ENCODE measurements around the gene PRKAR1B. TPM values are rescaled to one million over a fixed set of nuclear protein-coding genes. Genes with fewer than 3 reads are reported as not detected.

The PRKAR1B gene
- total and polyA plus RNA-seq, 5 donors, result 20.7 to 38.3 (median 23.8) TPM

DNA sequence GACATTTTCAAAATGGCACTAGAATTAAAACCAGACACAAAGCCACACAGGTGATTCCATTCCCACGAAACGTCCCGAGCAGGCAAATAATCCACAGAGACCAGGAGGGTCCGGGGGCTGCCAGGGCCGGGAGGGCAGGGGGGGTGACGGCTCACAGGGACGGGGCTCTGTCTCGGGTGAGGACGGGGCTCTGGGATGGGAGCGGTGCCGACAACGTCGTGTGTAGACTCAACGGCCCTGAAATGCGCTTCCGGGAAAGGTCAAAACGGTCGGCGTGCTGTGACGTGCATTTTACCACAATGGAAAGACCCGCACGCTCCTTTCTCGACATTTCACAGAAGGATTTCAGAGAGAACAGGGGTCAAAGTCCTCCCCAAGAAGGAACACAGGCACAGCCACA, 144.2 kb downstream of the PRKAR1B start:
- no peaks in the 10 kb centered on the region for H3K4me1 ChIP-seq (ENCODE audit: control insufficient read depth, insufficient read depth, low read length)
- no peaks in the 10 kb centered on the region for H3K27me3 ChIP-seq (ENCODE audit: control insufficient read depth, insufficient read depth)
- H3K9me3 ChIP-seq (ENCODE audit: control insufficient read depth, low read length), result no peaks in the 10 kb centered on the region
- 96% methylated on average over 23 of the region's 23 CpGs for WGBS
- ATAC-seq (no peak), DNase-seq (peak in 2 of 3 donors; percentile 13 to 53)
- H3K27ac ChIP-seq (ENCODE audit: low read length), result no peak overlapping the region
- H3K4me3 ChIP-seq (ENCODE audit: low read length), result no peak overlapping the region
- intact Hi-C loops (cut with DNase I), result no loop called here

DNA sequence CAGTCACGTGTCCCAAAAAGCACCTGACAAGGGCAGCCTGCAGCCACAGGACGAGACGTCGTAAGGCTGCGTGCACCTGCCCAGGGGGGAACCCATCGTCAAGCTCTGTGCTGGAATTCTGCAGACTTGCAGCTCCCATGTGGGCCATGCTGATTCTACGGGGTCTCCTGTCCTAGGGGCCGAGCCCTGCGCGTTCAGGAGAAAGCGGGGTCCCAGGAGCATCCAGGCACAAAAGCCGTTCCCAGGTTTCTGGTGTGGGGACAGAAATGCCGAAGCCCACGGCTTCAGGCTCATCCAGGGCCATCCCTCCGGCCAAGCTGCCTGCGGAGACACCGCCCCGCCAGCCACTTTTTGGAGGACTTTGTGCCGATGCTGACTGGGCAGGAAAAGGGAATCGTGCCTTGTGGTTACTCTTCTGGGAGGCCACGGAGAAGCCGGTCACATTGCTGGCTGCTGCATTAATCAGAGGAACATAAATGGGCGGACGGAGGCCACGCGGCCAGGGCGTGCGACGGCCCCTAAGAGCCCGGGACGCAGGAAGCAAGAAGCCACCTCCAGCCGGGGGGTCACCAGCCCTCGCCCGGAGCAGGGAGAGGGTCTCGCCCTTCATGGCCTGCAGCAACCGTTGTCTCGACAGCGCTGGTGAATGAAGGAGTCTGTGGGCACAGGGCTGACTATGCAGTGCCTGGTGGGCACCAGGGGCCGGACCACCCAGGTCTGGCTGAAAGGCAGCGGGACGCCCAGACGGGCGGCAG, 144.8 kb downstream of the PRKAR1B start:
- Histone ChIP-seq H3K27ac (ENCODE audit: low read length) (no peak overlapping the region), H3K4me3 (ENCODE audit: low read length) (no peak overlapping the region), H3K27me3 (ENCODE audit: control insufficient read depth, insufficient read depth) (no peaks in the 10 kb centered on the region), H3K9me3 (ENCODE audit: control insufficient read depth, low read length) (no peaks in the 10 kb centered on the region), H3K4me1 (ENCODE audit: control insufficient read depth, insufficient read depth, low read length) (no peaks in the 10 kb centered on the region)
- no peak for ATAC-seq
- intact Hi-C loops (cut with DNase I), result no loop called here
- 96% methylated on average over 43 of the region's 43 CpGs for WGBS
- DNase-seq, result peak in 2 of 3 donors; percentile 36 to 37

DNA sequence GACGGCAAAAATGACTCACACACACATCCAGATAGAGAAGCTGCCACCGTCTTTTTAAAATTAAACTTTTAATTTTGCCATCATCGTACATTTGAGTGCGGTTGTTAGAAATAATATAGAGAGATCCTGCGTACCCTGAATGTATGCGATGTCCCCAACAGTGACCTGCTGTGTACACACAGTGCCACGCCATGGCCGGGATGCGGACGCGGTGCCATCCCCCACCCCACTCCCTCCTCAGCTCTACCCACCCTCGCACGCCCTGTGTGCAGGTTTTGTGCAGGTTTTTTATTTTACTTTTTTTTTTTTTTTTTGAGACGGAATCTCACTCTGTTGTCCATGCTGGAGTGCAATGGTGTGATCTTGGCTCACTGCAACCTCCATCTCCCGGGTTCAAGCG, 148.7 kb downstream of the PRKAR1B start:
- ATAC-seq, result no peak
- intact Hi-C loops (cut with DNase I), result no loop called here
- Histone ChIP-seq H3K4me3 (ENCODE audit: low read length) (no peak overlapping the region), H3K9me3 (ENCODE audit: control insufficient read depth, low read length) (no peaks in the 10 kb centered on the region), H3K4me1 (ENCODE audit: control insufficient read depth, insufficient read depth, low read length) (no peaks in the 10 kb centered on the region), H3K27ac (ENCODE audit: low read length) (no peak overlapping the region), H3K27me3 (ENCODE audit: control insufficient read depth, insufficient read depth) (no peaks in the 10 kb centered on the region)
- peak in 2 of 3 donors; percentile 27 to 41 for DNase-seq
- WGBS, result 92% methylated on average over 16 of the region's 16 CpGs

DNA sequence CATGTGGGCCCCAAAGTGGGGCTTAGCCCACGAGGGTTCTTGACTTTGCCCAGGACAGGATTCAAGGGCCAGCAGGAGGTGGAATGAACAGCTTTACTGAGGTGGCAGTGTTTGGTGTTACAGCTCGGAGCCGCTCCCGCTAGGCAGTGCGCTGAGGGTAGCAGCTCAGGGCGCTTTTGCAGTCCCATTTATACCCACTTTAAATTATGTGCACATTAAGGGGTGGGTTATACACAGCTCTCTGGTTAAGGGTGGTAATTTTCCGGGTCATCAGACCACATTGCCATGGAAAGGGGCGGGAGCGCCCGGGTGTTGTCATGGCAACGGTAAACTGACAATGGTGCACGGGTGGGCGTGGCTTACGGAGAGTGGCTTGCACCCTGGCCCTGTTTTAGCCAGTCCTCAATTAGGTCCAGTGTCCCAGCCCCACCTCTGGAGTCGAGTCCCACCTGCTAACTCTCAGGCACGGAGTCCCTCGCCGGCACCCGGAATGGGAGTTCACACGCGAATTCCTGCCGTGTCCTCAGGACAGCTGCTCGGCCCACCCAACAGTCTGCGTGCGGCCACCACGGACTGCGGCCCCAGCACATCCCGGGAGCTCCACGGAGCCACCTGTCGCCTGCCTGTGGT, 149.2 kb downstream of the PRKAR1B start:
- 93% methylated on average over 30 of the region's 30 CpGs for WGBS
- H3K4me3 ChIP-seq (ENCODE audit: low read length), result no peak overlapping the region

DNA sequence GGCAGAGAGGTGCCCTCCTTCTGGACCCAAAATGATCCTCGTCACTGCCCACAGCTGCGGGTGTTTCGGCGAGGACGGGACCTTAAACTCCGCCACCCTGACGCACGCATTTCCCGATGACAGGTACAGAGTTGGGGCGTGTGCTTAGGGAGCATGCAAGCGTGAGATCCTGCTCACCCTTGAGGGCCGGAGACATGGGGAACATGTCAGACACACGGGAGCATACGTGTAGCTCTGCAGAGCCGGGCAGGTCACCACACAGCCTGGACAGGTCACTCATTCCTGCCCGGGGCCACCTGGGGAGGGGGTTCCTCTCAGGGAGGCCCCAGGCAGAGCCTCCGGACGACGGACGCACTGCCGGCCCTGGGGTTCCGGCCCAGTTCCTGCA, 149.8 kb downstream of the PRKAR1B start:
- ATAC-seq (peak in 1 of 2 donors; percentile 25), DNase-seq (peak in 2 of 3 donors; percentile 23 to 42)
- H3K4me3 ChIP-seq (ENCODE audit: low read length), result no peak overlapping the region
- 97% methylated on average over 22 of the region's 22 CpGs for WGBS
- H3K9me3 ChIP-seq (ENCODE audit: control insufficient read depth, low read length), result no peaks in the 10 kb centered on the region
- no peaks in the 10 kb centered on the region for H3K27me3 ChIP-seq (ENCODE audit: control insufficient read depth, insufficient read depth)
- no peak overlapping the region for H3K27ac ChIP-seq (ENCODE audit: low read length)
- intact Hi-C loops (cut with DNase I), result no loop called here
- H3K4me1 ChIP-seq (ENCODE audit: control insufficient read depth, insufficient read depth, low read length), result no peaks in the 10 kb centered on the region

More for the DNA sequence above, 149.2 kb downstream of the PRKAR1B start:
- no peaks in the 10 kb centered on the region for H3K4me1 ChIP-seq (ENCODE audit: control insufficient read depth, insufficient read depth, low read length)
- H3K27me3 ChIP-seq (ENCODE audit: control insufficient read depth, insufficient read depth), result no peaks in the 10 kb centered on the region
- no peak overlapping the region for H3K27ac ChIP-seq (ENCODE audit: low read length)
- DNase-seq (peak in 2 of 3 donors; percentile 39 to 46), ATAC-seq (no peak)
- H3K9me3 ChIP-seq (ENCODE audit: control insufficient read depth, low read length), result no peaks in the 10 kb centered on the region
- intact Hi-C loops (cut with DNase I), result no loop called here

DNA sequence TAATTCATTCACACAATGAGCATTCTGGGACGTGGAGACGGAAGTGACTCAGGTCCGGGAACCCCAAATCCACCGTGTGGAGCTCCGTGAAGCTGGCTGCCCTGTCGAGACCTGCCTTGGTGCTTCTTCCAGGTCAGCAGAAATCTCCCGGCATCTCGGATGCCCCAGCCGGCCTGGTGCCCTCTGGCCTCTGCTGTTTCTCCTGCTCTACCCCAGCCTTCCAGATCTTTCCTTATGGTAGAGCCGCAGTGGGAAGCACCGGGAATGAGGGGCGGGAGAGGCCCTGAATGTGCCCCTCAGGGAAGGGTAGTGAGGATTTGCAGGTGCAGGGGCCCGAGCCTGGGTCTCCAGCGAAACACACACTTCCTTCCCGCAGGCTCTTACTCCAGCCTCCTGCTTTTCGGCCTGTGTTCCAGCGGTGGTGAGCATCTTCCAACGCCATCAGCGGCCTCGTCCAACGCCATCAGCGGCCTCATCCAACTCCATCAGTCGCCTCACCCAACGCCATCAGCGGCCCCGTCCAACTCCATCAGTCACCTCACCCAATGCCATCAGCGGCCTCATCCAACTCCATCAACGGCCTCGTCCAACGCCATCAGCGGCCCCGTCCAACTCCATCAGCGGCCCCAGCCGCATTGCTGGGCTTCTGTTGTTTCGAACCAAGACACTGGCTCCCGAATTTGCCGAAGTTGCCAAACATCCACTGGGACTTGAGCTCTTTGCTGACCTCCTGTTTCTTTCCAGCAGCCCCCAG, 150.4 kb downstream of the PRKAR1B start:
- WGBS, result 93% methylated on average over 37 of the region's 37 CpGs
- H3K4me3 ChIP-seq (ENCODE audit: low read length), result no peak overlapping the region
- H3K9me3 ChIP-seq (ENCODE audit: control insufficient read depth, low read length), result no peaks in the 10 kb centered on the region
- H3K27me3 ChIP-seq (ENCODE audit: control insufficient read depth, insufficient read depth), result no peaks in the 10 kb centered on the region
- H3K4me1 ChIP-seq (ENCODE audit: control insufficient read depth, insufficient read depth, low read length), result no peaks in the 10 kb centered on the region
- ATAC-seq (no peak), DNase-seq (peak in 2 of 3 donors; percentile 26 to 52)
- no peak overlapping the region for H3K27ac ChIP-seq (ENCODE audit: low read length)
- intact Hi-C loops (cut with DNase I), result no loop called here

DNA sequence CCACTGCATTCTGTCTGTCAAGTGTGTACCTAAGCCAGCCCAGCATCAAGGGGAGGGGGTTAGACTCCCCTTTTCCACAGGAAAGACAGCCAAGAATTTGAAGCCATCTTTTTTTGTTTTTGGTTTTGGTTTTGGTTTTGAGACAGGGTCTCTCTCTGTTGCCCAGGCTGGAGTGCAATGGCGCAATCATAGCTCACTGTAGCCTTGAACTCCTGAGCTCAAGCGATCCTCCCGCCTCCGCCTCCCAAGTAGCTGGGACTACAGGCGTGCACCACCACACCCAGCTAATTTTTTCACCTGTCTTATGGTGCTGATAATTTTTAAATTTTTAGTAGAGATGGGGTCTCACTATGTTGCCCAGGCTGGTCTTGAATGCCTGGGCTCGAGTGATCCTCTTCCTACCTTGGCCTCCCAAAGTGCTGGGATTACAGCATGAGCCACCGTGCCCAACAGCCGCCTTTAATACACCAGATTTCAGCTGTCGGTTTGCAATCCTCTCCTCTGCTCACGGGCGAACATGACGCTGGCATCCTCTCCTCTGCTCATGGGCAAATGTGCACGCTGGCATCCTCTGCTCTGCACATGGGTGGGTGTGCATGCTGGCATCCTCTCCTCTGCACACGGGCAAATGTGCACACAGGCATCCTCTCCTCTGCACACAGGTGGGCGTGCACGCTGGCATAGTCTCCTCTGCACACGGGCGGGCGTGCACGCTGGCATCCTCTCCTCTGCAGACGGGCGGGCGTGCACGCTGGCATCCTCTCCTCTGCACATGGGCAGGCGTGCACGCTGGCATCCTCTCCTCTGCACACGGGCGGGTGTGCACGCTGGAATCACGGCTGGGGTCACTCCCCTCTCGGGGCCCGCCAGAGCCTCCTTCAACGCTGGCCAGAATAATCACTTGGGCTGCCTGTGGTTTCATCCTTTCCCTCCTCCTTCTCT, 151.4 kb downstream of the PRKAR1B start:
- intact Hi-C loops (cut with DNase I), result no loop called here
- DNase-seq (peak in 2 of 3 donors; percentile 15 to 33), ATAC-seq (no peak)
- WGBS, result 84% methylated on average over 33 of the region's 33 CpGs
- H3K27ac ChIP-seq (ENCODE audit: low read length), result no peak overlapping the region
- no peak overlapping the region for H3K4me3 ChIP-seq (ENCODE audit: low read length)
- no peaks in the 10 kb centered on the region for H3K4me1 ChIP-seq (ENCODE audit: control insufficient read depth, insufficient read depth, low read length)
- H3K9me3 ChIP-seq (ENCODE audit: control insufficient read depth, low read length), result no peaks in the 10 kb centered on the region
- no peaks in the 10 kb centered on the region for H3K27me3 ChIP-seq (ENCODE audit: control insufficient read depth, insufficient read depth)

DNA sequence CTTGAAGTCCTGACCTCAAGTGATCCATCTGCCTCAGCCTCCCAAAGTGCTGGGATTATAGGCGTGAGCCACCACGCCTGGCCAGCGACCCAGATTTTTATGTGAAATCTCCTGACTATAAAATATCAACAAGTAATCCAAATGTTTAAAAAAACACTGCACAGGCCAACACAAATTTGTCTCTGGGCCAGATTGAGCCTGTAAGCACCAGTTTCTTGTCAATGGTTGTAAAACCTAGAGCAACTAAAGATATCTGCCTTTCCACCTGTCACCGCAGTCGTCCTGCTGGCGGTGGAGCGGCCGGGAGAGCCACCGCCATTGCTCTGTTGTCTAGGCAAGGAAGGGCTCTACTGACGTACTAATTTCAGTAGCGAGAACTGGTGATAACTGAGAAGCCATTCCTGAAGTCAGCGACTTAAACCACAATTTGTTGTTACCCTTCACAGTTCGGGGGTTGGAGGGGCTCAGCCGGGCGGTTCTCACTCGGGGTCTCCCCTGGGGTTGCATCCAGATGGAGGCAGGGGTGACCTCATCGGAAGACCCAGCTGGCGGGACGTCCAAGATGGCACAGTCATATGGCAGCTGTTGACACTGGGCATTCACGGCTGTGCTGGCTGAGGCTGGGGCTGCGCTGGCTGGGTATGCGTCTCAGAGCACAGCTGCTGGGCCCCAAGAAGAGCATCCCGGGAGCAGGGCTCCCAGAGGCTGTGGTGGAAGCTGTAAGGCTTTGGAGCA, 152.3 kb downstream of the PRKAR1B start:
- no peaks in the 10 kb centered on the region for H3K4me1 ChIP-seq (ENCODE audit: control insufficient read depth, insufficient read depth, low read length)
- intact Hi-C loops (cut with DNase I), result no loop called here
- H3K9me3 ChIP-seq (ENCODE audit: control insufficient read depth, low read length), result no peaks in the 10 kb centered on the region
- no peak overlapping the region for H3K27ac ChIP-seq (ENCODE audit: low read length)
- no peaks in the 10 kb centered on the region for H3K27me3 ChIP-seq (ENCODE audit: control insufficient read depth, insufficient read depth)
- WGBS, result 75% methylated on average over 23 of the region's 23 CpGs
- DNase-seq (peak in 2 of 3 donors; percentile 49 to 64), ATAC-seq (no peak)
- H3K4me3 ChIP-seq (ENCODE audit: low read length), result no peak overlapping the region

DNA sequence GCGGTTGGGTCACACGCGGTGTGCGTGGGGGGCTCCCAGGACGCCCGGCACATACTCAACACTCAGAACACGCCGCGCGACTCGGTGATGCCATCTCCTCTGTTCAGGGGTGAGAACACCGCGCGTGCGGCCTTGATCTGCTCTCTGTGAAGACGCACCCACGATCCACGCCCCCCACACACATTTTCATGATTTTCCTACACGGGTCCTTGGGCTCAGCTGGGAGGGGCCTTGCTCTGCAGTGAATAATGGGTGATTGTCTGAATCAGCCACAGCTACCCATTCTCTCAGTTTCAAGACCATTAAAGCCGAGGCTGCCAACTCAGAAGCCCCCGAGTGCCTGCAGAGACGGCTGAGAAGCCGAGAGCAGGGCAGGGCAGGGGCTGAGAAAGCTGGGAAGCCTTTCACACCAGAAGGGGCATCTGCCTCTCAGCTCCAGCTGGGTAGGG, 153.1 kb downstream of the PRKAR1B start:
- Histone ChIP-seq H3K27ac (ENCODE audit: low read length) (no peak overlapping the region), H3K9me3 (ENCODE audit: control insufficient read depth, low read length) (no peaks in the 10 kb centered on the region), H3K27me3 (ENCODE audit: control insufficient read depth, insufficient read depth) (no peaks in the 10 kb centered on the region), H3K4me3 (ENCODE audit: low read length) (no peak overlapping the region), H3K4me1 (ENCODE audit: control insufficient read depth, insufficient read depth, low read length) (no peaks in the 10 kb centered on the region)
- ATAC-seq, result no peak
- 86% methylated on average over 23 of the region's 23 CpGs for WGBS
- DNase-seq, result peak in 2 of 3 donors; percentile 52 to 60
- intact Hi-C loops (cut with DNase I), result no loop called here

Data from right cardiac atrium (tissue), 5 donors.